ENCODE data around the gene HYAL1.

The HYAL1 gene

GRCh38 chr3:50345586-50346234, 42.3 kb upstream of the HYAL1 start, which contains the start of gene ZMYND10:
ZMYND10 (minus strand) TSS chr3:50345732; CDS start chr3:50345579, 153 bp downstream.
- TF ChIP-seq CTCF (IDR thresholded peaks at IDR 0.05) (no peak), ZFX (IDR thresholded peaks at IDR 0.05; ENCODE audit: borderline replicate concordance) (no peak)
- peak within 1 kb of the TSS; percentile 74 for H3K27ac ChIP-seq

- H3K27ac ChIP-seq = no peak overlapping the region; the same call in 1 of the 2 replicates
- TF ChIP-seq CTCF (IDR thresholded peaks at IDR 0.05) (no peak), ZFX (IDR thresholded peaks at IDR 0.05; ENCODE audit: borderline replicate concordance) (no peak)
Observed at GRCh38 chr3:50345008-50345407, 41.6 kb upstream of the HYAL1 start.

- no peak for TF ChIP-seq CTCF (IDR thresholded peaks at IDR 0.05)
- no peak for TF ChIP-seq ZFX (IDR thresholded peaks at IDR 0.05; ENCODE audit: borderline replicate concordance)
- H3K27ac ChIP-seq = no peak overlapping the region
Observed at GRCh38 chr3:50342813-50343633, 39.6 kb upstream of the HYAL1 start.

GRCh38 chr3:50341996-50342650, 38.7 kb upstream of the HYAL1 start:
- H3K27ac ChIP-seq = no peak overlapping the region

GRCh38 chr3:50341537-50341936, 38.2 kb upstream of the HYAL1 start:
- H3K27ac ChIP-seq = no peak overlapping the region
- no peak for TF ChIP-seq ZFX (IDR thresholded peaks at IDR 0.05; ENCODE audit: borderline replicate concordance)
- no peak for TF ChIP-seq CTCF (IDR thresholded peaks at IDR 0.05)

More at GRCh38 chr3:50341996-50342650, 38.7 kb upstream of the HYAL1 start:
- TF ChIP-seq ZFX (IDR thresholded peaks at IDR 0.05; ENCODE audit: borderline replicate concordance) = no peak
- no peak for TF ChIP-seq CTCF (IDR thresholded peaks at IDR 0.05)

GRCh38 chr3:50340448-50341329, 37.3 kb upstream of the HYAL1 start, which contains the start of gene RASSF1:
RASSF1 (minus strand) TSS chr3:50340836; CDS start chr3:50340805, 31 bp downstream.
- TF ChIP-seq CTCF (IDR thresholded peaks at IDR 0.05) = no peak
- no peak for TF ChIP-seq ZFX (IDR thresholded peaks at IDR 0.05; ENCODE audit: borderline replicate concordance)
- H3K27ac ChIP-seq = no peak within 1 kb of the TSS

Data from 22Rv1 (cell line).